ENCODE results near the gene PDE11A. TPM values are rescaled to one million over a fixed set of nuclear protein-coding genes. Genes with fewer than 3 reads are reported as not detected.

The PDE11A gene
- total and polyA plus RNA-seq, 2 of the 13 experiments (the other 11 are each of a cell fraction or from before 2014, with no cell fraction given) = 1.2 to 1.7 TPM

GRCh38 chr2:177784745-177785067 lies 287.9 kb downstream of the PDE11A start:
- POLR2A ChIA-PET = no interaction called here
- Histone ChIP-seq H3K9ac (ENCODE audit: insufficient read depth, low read depth, low read length) (no peak overlapping the region), H3K9me3 (ENCODE audit: low read length) (no peaks in the 10 kb centered on the region), H3K36me3 (replicated peaks in 1 of 2; ENCODE audit: control insufficient read depth in 1 of 2, insufficient read depth in 2 of 2, low read length in 2 of 2) (no peaks in the 10 kb centered on the region), H3K4me1 (ENCODE audit: insufficient read depth, low read length) (no peaks in the 10 kb centered on the region), H4K20me1 (ENCODE audit: insufficient read depth, low read length) (no peaks in the 10 kb centered on the region), H2AFZ (ENCODE audit: low read length) (no peak overlapping the region), H3K4me3 (replicated peaks in 1 of 3; ENCODE audit: insufficient read depth in 1 of 3, low read depth in 2 of 3, low read length in 3 of 3) (no peak overlapping the region), H3K27ac (ENCODE audit: extremely low read length, insufficient read depth, low read length) (no peak overlapping the region), H3K79me2 (ENCODE audit: insufficient read depth, low read length) (no peaks in the 10 kb centered on the region), H3K27me3 (ENCODE audit: control insufficient read depth in 1 of 2, insufficient read depth in 2 of 2, low read length in 2 of 2) (no peaks in the 10 kb centered on the region), H3K4me2 (ENCODE audit: low read depth, low read length) (no peak overlapping the region)
- BruUV-seq (replicated peaks) = no TSS peak
- CTCF ChIA-PET (ENCODE audit: low intra/inter-chr PET ratio, low total read pairs) = no interaction called here
- no peak for FAIRE-seq
- no peak for DNase-seq (ENCODE audit: low spot score)
- TF ChIP-seq USF2 (IDR thresholded peaks at IDR 0.05; ENCODE audit: low read depth, low read length) (no peak), USF2 (CRISPR knock-in tag; IDR thresholded peaks at IDR 0.05; ENCODE audit: borderline replicate concordance) (no peak), ZNF17 (CRISPR knock-in tag; IDR thresholded peaks at IDR 0.05) (no peak), FOXK1 (CRISPR knock-in tag; IDR thresholded peaks at IDR 0.05; ENCODE audit: borderline replicate concordance, low read depth) (no peak), ZNF652 (CRISPR knock-in tag; IDR thresholded peaks at IDR 0.05; ENCODE audit: borderline replicate concordance, low read depth) (no peak), KLF16 (CRISPR knock-in tag; IDR thresholded peaks at IDR 0.05) (no peak), IKZF1 (IDR thresholded peaks at IDR 0.05) (no peak), HNRNPH1 (optimal IDR thresholded peaks at IDR 0.05; ENCODE audit: low read depth, low read length) (no peak), ZNF367 (CRISPR knock-in tag; IDR thresholded peaks at IDR 0.05; ENCODE audit: borderline replicate concordance) (no peak), ZNF460 (CRISPR knock-in tag; IDR thresholded peaks at IDR 0.05; ENCODE audit: borderline replicate concordance) (no peak), ZSCAN12 (CRISPR knock-in tag; IDR thresholded peaks at IDR 0.05) (no peak), HDAC1 (CRISPR knock-in tag; IDR thresholded peaks at IDR 0.05) (no peak), ZNF761 (CRISPR knock-in tag; conservative IDR thresholded peaks at IDR 0.05) (no peak), FLYWCH1 (CRISPR knock-in tag; IDR thresholded peaks at IDR 0.05) (no peak), ZNF558 (CRISPR knock-in tag; IDR thresholded peaks at IDR 0.05; ENCODE audit: borderline replicate concordance) (no peak), ZBTB7B (CRISPR knock-in tag; IDR thresholded peaks at IDR 0.05) (no peak)
- TF ChIP-seq, protein P1, sequence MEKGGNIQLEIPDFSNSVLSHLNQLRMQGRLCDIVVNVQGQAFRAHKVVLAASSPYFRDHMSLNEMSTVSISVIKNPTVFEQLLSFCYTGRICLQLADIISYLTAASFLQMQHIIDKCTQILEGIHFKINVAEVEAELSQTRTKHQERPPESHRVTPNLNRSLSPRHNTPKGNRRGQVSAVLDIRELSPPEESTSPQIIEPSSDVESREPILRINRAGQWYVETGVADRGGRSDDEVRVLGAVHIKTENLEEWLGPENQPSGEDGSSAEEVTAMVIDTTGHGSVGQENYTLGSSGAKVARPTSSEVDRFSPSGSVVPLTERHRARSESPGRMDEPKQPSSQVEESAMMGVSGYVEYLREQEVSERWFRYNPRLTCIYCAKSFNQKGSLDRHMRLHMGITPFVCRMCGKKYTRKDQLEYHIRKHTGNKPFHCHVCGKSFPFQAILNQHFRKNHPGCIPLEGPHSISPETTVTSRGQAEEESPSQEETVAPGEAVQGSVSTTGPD (CRISPR knock-in tag; IDR thresholded peaks at IDR 0.05) = no peak
- in situ Hi-C loops (cut with HindIII; ENCODE audit: extremely low pct_ligation_motif_present, low pct_unique_long_range_greater_than_20kb) = no loop called here
- no peak for ATAC-seq
- 48% methylated on average over 1 of the region's 1 CpG for WGBS (ENCODE audit: low lambda C conversion rate)
- intact Hi-C loops (cut with micrococcal nuclease; ENCODE audit: unreplicated experiment) = no loop called here
